SU-DHL-6 (cell line): Measurements from ENCODE around the gene KRT20.

Experiments
- H2AFZ ChIP-seq: fragments of 200-600 bp; sonication (generic); 2 replicates; pipeline ENCODE4 v1.6.1; 2014; ENCODE audit warnings: low read depth, mild to moderate bottlenecking, moderate library complexity, mixed read lengths, antibody characterized with exemption, low read length; ENCODE audit not compliant: severe bottlenecking
- H3F3A ChIP-seq: fragments of 200-600 bp; shearing (Covaris generic); 2 replicates; pipeline ENCODE4 v1.6.0; 2016; ENCODE audit warnings: antibody characterized with exemption, mild to moderate bottlenecking; ENCODE audit not compliant: insufficient read depth
- H3K27ac ChIP-seq: fragments of 200-600 bp; sonication (generic); 2 replicates; pipeline ENCODE4 v1.5.1; 2016; ENCODE audit warnings: low read depth, mild to moderate bottlenecking, low read length, moderate library complexity, mixed read lengths
- H3K27me3 ChIP-seq: fragments of 200-600 bp; sonication (generic), shearing (Covaris generic); 2 replicates; pipeline ENCODE4 v1.6.0; 2014; ENCODE audit warnings: mild to moderate bottlenecking, low read length
- H3K36me3 ChIP-seq: fragments of 200-600 bp; sonication (generic); 2 replicates; pipeline ENCODE4 v1.6.1; 2014; ENCODE audit warnings: mild to moderate bottlenecking, low read length, mixed read lengths
- H3K4me2 ChIP-seq: fragments of 300-600, 200-600 bp; shearing (Covaris generic), sonication (generic); 2 replicates; pipeline ENCODE4 v1.6.0; 2014; ENCODE audit warnings: low read length, low read depth, mild to moderate bottlenecking; ENCODE audit not compliant: poor library complexity, severe bottlenecking
- H3K4me3 ChIP-seq: fragments of 200-600 bp; sonication (generic); 2 replicates; pipeline ENCODE4 v1.5.1; 2014; ENCODE audit warnings: antibody characterized with exemption, low read length, mild to moderate bottlenecking, mixed read lengths; ENCODE audit not compliant: insufficient read depth, poor library complexity, severe bottlenecking
- H3K79me2 ChIP-seq: fragments of 200-600 bp; sonication (generic); 2 replicates; pipeline ENCODE4 v1.6.1; 2014; ENCODE audit warnings: mild to moderate bottlenecking, low read length, moderate library complexity; ENCODE audit not compliant: insufficient read depth
- H3K9ac ChIP-seq: fragments of 200-600 bp; sonication (generic); 2 replicates; pipeline ENCODE4 v1.7.0; 2014; ENCODE audit warnings: mild to moderate bottlenecking, low read length
- H3K9me2 ChIP-seq: fragments of 200-600 bp; sonication (generic); replicated peaks from 2 replicates; pipeline ENCODE4 v1.6.1; 2014; ENCODE audit warnings: low read length; ENCODE audit not compliant: insufficient read depth
- H3K9me3 ChIP-seq: fragments of 200-600 bp; sonication (generic); 2 replicates; pipeline ENCODE4 v1.6.1; 2014; ENCODE audit warnings: low read length, mixed read lengths; ENCODE audit not compliant: insufficient read depth
- H4K20me1 ChIP-seq: fragments of 200-600 bp; sonication (generic); 2 replicates; pipeline ENCODE4 v1.6.1; 2014; ENCODE audit warnings: low read depth, mild to moderate bottlenecking, antibody characterized with exemption, low read length, moderate library complexity, mixed read lengths
- EZH2phosphoT487 ChIP-seq: fragments of 200-600 bp; sonication (generic), shearing (Covaris generic); conservative IDR thresholded peaks from 2 replicates; pipeline ENCODE4 v1.6.1; 2018; ENCODE audit warnings: mild to moderate bottlenecking, antibody characterized with exemption, low read length, moderate library complexity, mixed read lengths
- TF ChIP-seq, protein P1 (sequence below): fragments of 200-600 bp; sonication (generic); IDR thresholded peaks from one replicate; pipeline ENCODE4 v1.5.1; 2017; ENCODE audit warnings: antibody characterized with exemption, mild to moderate bottlenecking, low read length, moderate library complexity; ENCODE audit not compliant: insufficient read depth, poor library complexity, severe bottlenecking

KRT20 gene

DNA sequence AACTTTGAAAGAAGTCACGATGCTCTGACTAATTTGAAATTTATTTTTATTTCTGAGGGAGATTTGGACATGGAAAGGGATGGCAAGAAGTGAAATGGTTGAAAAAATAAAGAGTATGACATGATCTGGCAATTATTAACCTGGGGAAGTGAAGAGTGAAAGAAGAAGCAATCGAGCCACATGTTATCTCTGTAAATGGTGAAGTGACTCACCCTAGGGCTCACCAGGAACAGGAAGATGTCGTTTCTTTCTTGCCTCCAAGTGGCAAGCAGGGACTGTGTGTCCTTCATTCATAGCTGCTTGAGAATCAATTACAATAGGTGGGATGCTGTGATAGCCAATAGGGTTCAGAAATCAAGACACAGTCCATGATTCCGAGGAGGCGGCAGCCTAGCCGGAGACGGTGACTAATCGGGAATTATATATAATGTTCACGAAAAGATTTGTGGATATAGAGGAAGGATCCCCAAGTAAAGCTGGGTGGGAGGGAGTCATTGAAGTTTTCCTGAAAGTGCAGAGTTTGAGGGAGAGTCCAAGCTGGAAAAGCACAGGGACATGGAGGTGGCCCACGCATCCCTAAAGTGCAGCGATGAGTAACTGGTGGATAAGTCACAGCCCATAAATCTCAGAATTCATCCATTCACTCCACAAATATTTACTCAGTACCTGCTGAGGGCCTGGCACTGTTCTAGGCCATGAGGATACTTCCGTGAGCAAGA is 18.2 kb upstream of the KRT20 start:
- Histone ChIP-seq H3K9me2 (no peaks in the 10 kb centered on the region), H3K27ac (no peak overlapping the region), H3K9ac (no peak overlapping the region), H3K27me3 (no peaks in the 10 kb centered on the region), H3K36me3 (no peaks in the 10 kb centered on the region), H3F3A (no peaks in the 10 kb centered on the region), H3K4me2 (no peak overlapping the region), H3K9me3 (no peaks in the 10 kb centered on the region), H4K20me1 (no peaks in the 10 kb centered on the region), H3K79me2 (no peaks in the 10 kb centered on the region), H3K4me3 (no peak overlapping the region), H2AFZ (no peak overlapping the region)
- TF ChIP-seq, protein P1, sequence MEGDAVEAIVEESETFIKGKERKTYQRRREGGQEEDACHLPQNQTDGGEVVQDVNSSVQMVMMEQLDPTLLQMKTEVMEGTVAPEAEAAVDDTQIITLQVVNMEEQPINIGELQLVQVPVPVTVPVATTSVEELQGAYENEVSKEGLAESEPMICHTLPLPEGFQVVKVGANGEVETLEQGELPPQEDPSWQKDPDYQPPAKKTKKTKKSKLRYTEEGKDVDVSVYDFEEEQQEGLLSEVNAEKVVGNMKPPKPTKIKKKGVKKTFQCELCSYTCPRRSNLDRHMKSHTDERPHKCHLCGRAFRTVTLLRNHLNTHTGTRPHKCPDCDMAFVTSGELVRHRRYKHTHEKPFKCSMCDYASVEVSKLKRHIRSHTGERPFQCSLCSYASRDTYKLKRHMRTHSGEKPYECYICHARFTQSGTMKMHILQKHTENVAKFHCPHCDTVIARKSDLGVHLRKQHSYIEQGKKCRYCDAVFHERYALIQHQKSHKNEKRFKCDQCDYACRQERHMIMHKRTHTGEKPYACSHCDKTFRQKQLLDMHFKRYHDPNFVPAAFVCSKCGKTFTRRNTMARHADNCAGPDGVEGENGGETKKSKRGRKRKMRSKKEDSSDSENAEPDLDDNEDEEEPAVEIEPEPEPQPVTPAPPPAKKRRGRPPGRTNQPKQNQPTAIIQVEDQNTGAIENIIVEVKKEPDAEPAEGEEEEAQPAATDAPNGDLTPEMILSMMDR: no peak
- TF ChIP-seq EZH2phosphoT487: no peak

DNA sequence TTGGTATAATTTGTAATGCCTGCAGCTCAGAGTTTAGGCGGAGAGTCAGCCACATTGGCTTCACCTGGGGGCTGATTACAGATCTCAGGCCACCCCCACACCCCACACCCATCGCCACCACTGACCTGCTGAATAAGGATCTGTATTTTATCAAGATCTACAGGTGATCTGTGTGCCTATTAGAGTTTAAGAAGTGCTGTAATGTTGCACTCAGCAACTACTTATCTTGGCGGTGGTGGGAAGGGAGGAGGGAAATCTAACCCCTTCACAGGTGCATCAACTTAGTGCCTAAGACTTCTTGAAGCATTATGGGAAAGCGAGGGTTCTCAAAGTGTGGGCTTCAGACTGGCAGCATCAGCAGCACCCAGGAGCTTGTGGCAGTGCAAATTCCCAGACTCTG is 17.5 kb upstream of the KRT20 start:
- Histone ChIP-seq H3K4me2 (no peak overlapping the region), H3K27me3 (no peaks in the 10 kb centered on the region), H3K79me2 (no peaks in the 10 kb centered on the region), H3K36me3 (no peaks in the 10 kb centered on the region), H3K9me3 (no peaks in the 10 kb centered on the region), H3F3A (no peaks in the 10 kb centered on the region), H2AFZ (no peak overlapping the region), H3K9ac (no peak overlapping the region), H4K20me1 (no peaks in the 10 kb centered on the region), H3K4me3 (no peak overlapping the region), H3K9me2 (no peaks in the 10 kb centered on the region), H3K27ac (no peak overlapping the region)
- TF ChIP-seq EZH2phosphoT487: no peak
- TF ChIP-seq, protein P1: no peak

DNA sequence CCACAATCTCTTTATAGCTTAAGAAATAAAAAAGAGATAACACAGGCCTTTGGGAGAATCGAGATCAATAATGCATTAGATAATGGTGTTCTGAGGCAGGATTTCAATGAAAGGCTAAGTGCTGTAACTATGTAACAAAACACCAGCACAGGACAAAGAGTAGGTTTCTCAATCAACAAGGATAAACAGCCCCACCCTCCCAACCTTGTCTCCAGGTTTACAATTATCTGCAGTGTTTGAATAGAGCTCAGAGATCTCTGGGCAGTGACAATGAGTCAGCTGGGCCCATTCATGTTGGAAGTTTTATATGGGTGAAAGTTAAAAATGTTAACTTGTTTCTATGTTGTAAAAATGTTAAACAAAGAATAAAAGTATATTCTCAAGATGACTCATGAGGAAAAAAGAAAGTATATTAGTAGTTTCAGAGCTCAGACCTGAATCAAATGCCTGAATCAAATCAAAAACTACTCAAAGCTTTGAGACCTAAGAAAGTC is 17.0 kb upstream of the KRT20 start:
- H3K9me2 ChIP-seq: no peaks in the 10 kb centered on the region
- no peaks in the 10 kb centered on the region for H3K79me2 ChIP-seq
- H4K20me1 ChIP-seq: no peaks in the 10 kb centered on the region
- H3K27ac ChIP-seq: no peak overlapping the region
- no peaks in the 10 kb centered on the region for H3F3A ChIP-seq
- H3K9ac ChIP-seq: no peak overlapping the region
- H3K4me2 ChIP-seq: no peak overlapping the region
- no peak for TF ChIP-seq EZH2phosphoT487
- TF ChIP-seq, protein P1: no peak
- H3K36me3 ChIP-seq: no peaks in the 10 kb centered on the region
- H3K9me3 ChIP-seq: no peaks in the 10 kb centered on the region
- no peaks in the 10 kb centered on the region for H3K27me3 ChIP-seq
- H3K4me3 ChIP-seq: no peak overlapping the region
- H2AFZ ChIP-seq: no peak overlapping the region
